GM18858 (cell line): Measurements from ENCODE around the gene GNG7.
"Not testable (repeated sequence)": the region's sequence is repeated elsewhere in the genome, so short reads cannot be mapped to it uniquely, and the experiment has no call there.

Experiments used
- ATAC-seq: cut with Tn5 transposase; IDR thresholded peaks from one replicate; pipeline ENCODE4 v1.9.1; 2021; ENCODE audit not compliant: unreplicated experiment

GNG7 gene

GRCh38 chr19:2714102-2714501, 11.6 kb upstream of the GNG7 start:
- ATAC-seq = not testable (repeated sequence)

GRCh38 chr19:2713170-2713569, 10.7 kb upstream of the GNG7 start:
- ATAC-seq = not testable (repeated sequence)

GRCh38 chr19:2711875-2712205, 9.3 kb upstream of the GNG7 start:
- no peak for ATAC-seq

- ATAC-seq = no peak
Measured at GRCh38 chr19:2711172-2711874, 8.8 kb upstream of the GNG7 start.

GRCh38 chr19:2706251-2706650, 3.8 kb upstream of the GNG7 start:
- ATAC-seq = no peak

- no peak for ATAC-seq
Measured at GRCh38 chr19:2703691-2704216, 1.3 kb upstream of the GNG7 start.

- no peak for ATAC-seq
Measured at GRCh38 chr19:2703077-2703437, 563 bp upstream of the GNG7 start.

GRCh38 chr19:2701361-2702169, 929 bp downstream of the GNG7 start:
- no peak for ATAC-seq

- no peak for ATAC-seq
Measured at GRCh38 chr19:2700660-2701360, 1.7 kb downstream of the GNG7 start.

GRCh38 chr19:2699413-2700140, 2.9 kb downstream of the GNG7 start:
- no peak for ATAC-seq

GRCh38 chr19:2694196-2694595, 8.3 kb downstream of the GNG7 start:
- ATAC-seq = no peak

GRCh38 chr19:2693492-2694160, 8.9 kb downstream of the GNG7 start:
- ATAC-seq = no peak

GRCh38 chr19:2691951-2692350, 10.5 kb downstream of the GNG7 start:
- ATAC-seq = no peak

- no peak for ATAC-seq
Measured at GRCh38 chr19:2690856-2691255, 11.6 kb downstream of the GNG7 start.

GRCh38 chr19:2686360-2686759, 16.1 kb downstream of the GNG7 start:
- no peak for ATAC-seq

- no peak for ATAC-seq
Measured at GRCh38 chr19:2685204-2685704, 17.2 kb downstream of the GNG7 start.

GRCh38 chr19:2683430-2684003, 19.0 kb downstream of the GNG7 start:
- ATAC-seq = no peak

- ATAC-seq = no peak
Measured at GRCh38 chr19:2680808-2681207, 21.7 kb downstream of the GNG7 start.

GRCh38 chr19:2679439-2679838, 23.1 kb downstream of the GNG7 start:
- no peak for ATAC-seq

- not testable (repeated sequence) for ATAC-seq
Measured at GRCh38 chr19:2678948-2679347, 23.5 kb downstream of the GNG7 start.
